ENCODE measurements around the gene GSE1. TPM values are rescaled to one million over a fixed set of nuclear protein-coding genes. Genes with fewer than 3 reads are reported as not detected.

GSE1 gene
- total and polyA plus RNA-seq, 9 of the 15 experiments (the other 6 are each of a cell fraction or from before 2014, with no cell fraction given): 12.2 to 244 (median 57.9) TPM

DNA sequence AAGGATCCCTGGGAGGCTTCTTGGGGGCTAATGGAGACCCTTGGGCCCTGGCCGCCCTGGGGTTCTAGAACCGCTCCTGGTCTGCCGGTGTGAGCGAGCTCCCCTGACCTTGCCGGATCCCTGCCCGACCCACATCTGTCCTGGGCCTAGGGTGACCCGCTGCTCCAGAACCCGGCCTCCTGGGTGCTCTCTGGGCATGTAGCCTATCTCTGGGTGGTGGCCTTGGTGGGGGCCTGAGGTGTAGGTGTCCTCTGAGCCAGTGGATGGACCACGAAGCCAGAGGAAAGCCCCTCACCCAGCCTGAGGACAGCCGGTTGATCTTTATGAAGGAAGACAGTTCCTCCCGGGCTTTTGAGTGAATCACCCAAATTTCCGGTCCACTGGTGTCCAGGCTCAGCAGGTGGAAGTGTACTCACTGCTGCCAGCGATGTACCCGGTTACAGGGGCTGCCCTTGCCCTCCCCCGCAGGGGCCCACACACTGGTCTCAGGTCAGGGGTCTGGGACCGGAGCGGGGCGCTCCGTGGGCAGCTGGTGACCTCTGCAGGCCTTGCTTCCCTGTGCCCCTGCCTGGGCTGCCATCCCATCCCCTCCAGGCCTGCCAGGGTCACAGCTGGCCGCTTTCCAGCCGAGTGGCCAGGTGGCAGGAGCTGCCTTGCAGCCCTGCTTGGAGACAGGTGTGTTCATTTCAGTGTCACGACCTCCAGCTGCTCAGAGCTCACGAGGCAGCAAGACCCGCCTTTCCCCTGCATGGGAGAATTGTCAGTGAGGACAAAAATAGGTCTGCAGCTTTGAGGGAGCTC is 10.5 kb upstream of the GSE1 start:
- FAIRE-seq (peak; percentile 77), DNase-seq (ENCODE audit: extremely low read depth in 1 of 4, low spot score in 3 of 4) (no peak), ATAC-seq (peak; percentile 1; the same call in 1 of the 3 replicates)
- ChIA-PET CTCF (ENCODE audit: low intra/inter-chr PET ratio) (no interaction called here), POLR2A (interaction anchor here (0.6 to 2.3 kb wide), 7 partner anchors 10 to 161 kb away, joined by 3 to 12 read pairs (median 3); no protein-coding TSS in a partner anchor)
- 59% methylated on average over 24 of the region's 24 CpGs for WGBS (ENCODE audit: insufficient coverage, low coverage, missing lambda C conversion rate)
- peak overlapping the region; percentile 76 for H3K27ac ChIP-seq (ENCODE audit: extremely low read depth, low read depth, low read length)
- no TSS peak for BruUV-seq (replicated peaks)
- in situ Hi-C loops (cut with MboI) (no loop called here), intact Hi-C loops (cut with micrococcal nuclease) (no loop called here)
- H2AFZ ChIP-seq (ENCODE audit: low read depth, low read length): no peak overlapping the region
- H3K4me2 ChIP-seq (ENCODE audit: insufficient read depth, low read length): no peak overlapping the region
- H3K36me3 ChIP-seq (ENCODE audit: control insufficient read depth, insufficient read depth, low read length): peaks cover 62% of the 10 kb centered on the region
- no peaks in the 10 kb centered on the region for H3K27me3 ChIP-seq (ENCODE audit: control insufficient read depth in 2 of 2, insufficient read depth in 2 of 2, low read length in 2 of 2)
- peak overlapping the region; percentile 40 to 90; a peak in 3 of 4 replicates for H3K9ac ChIP-seq (ENCODE audit: insufficient read depth in 1 of 2, low read depth in 2 of 2, low read length in 2 of 2)
- H3K4me1 ChIP-seq (replicated peaks in 1 of 2; ENCODE audit: control insufficient read depth in 2 of 2, insufficient read depth in 2 of 2, low read length in 2 of 2): peaks cover 81 to 85% of the 10 kb centered on the region in 2 experiments
- peaks cover 98% of the 10 kb centered on the region for H3K79me2 ChIP-seq (ENCODE audit: control insufficient read depth, insufficient read depth, low read length)
- H4K20me1 ChIP-seq (replicated peaks; ENCODE audit: control insufficient read depth, insufficient read depth, low read length): peaks cover 92% of the 10 kb centered on the region
- H3K4me3 ChIP-seq: no peak overlapping the region
- H3K9me3 ChIP-seq (replicated peaks; ENCODE audit: control insufficient read depth, insufficient read depth, low read depth, low read length): peaks cover 2% of the 10 kb centered on the region; the same call in 1 of the 2 replicates
- peaks cover 29% of the 10 kb centered on the region for H3K9me1 ChIP-seq (ENCODE audit: control insufficient read depth, insufficient read depth, low read length)
- TF ChIP-seq SIX5 (IDR thresholded peaks at IDR 0.05; ENCODE audit: borderline replicate concordance in 1 of 2, insufficient read depth in 1 of 2, low read depth in 1 of 2, low read length in 2 of 2) (no peak), ZNF124 (CRISPR knock-in tag; IDR thresholded peaks at IDR 0.05) (0 out of 2 replicates have a peak, but pooled peaks have one; percentile 24), PHB (CRISPR knock-in tag; IDR thresholded peaks at IDR 0.05) (0 out of 2 replicates have a peak, but pooled peaks have one; percentile 50), POLR2B (IDR thresholded peaks at IDR 0.05; ENCODE audit: low read depth, partially characterized antibody) (peak; percentile 11), CXXC5 (CRISPR knock-in tag; IDR thresholded peaks at IDR 0.05) (no peak), LCOR (CRISPR knock-in tag; IDR thresholded peaks at IDR 0.05) (0 out of 2 replicates have a peak, but pooled peaks have one; percentile 27), ZFPM2 (CRISPR knock-in tag; IDR thresholded peaks at IDR 0.05) (no peak), HOXB6 (CRISPR knock-in tag; IDR thresholded peaks at IDR 0.05; ENCODE audit: borderline replicate concordance) (no peak), POLR2G (IDR thresholded peaks at IDR 0.05; ENCODE audit: low read depth, low read length) (peak; percentile 75), FOXP1 (CRISPR knock-in tag; IDR thresholded peaks at IDR 0.05) (0 out of 2 replicates have a peak, but pooled peaks have one; percentile 3), CBFA2T3 (IDR thresholded peaks at IDR 0.05) (0 out of 2 replicates have a peak, but pooled peaks have one; percentile 14), ZFX (CRISPR knock-in tag; IDR thresholded peaks at IDR 0.05) (peak; percentile 24; the same call in 1 of the 2 replicates), RBM22 (IDR thresholded peaks at IDR 0.05; ENCODE audit: low read depth, low read length, poor library complexity, severe bottlenecking) (peak; percentile 90), BCOR (IDR thresholded peaks at IDR 0.05) (no peak), SP2 (IDR thresholded peaks at IDR 0.05; ENCODE audit: extremely low read depth, low read depth, low read length, poor library complexity, severe bottlenecking) (no peak)
- TF ChIP-seq, protein P1, sequence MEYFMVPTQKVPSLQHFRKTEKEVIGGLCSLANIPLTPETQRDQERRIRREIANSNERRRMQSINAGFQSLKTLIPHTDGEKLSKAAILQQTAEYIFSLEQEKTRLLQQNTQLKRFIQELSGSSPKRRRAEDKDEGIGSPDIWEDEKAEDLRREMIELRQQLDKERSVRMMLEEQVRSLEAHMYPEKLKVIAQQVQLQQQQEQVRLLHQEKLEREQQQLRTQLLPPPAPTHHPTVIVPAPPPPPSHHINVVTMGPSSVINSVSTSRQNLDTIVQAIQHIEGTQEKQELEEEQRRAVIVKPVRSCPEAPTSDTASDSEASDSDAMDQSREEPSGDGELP (CRISPR knock-in tag; IDR thresholded peaks at IDR 0.05; ENCODE audit: borderline replicate concordance): peak; percentile 50; the same call in 1 of the 2 replicates
- TF ChIP-seq, protein P2, sequence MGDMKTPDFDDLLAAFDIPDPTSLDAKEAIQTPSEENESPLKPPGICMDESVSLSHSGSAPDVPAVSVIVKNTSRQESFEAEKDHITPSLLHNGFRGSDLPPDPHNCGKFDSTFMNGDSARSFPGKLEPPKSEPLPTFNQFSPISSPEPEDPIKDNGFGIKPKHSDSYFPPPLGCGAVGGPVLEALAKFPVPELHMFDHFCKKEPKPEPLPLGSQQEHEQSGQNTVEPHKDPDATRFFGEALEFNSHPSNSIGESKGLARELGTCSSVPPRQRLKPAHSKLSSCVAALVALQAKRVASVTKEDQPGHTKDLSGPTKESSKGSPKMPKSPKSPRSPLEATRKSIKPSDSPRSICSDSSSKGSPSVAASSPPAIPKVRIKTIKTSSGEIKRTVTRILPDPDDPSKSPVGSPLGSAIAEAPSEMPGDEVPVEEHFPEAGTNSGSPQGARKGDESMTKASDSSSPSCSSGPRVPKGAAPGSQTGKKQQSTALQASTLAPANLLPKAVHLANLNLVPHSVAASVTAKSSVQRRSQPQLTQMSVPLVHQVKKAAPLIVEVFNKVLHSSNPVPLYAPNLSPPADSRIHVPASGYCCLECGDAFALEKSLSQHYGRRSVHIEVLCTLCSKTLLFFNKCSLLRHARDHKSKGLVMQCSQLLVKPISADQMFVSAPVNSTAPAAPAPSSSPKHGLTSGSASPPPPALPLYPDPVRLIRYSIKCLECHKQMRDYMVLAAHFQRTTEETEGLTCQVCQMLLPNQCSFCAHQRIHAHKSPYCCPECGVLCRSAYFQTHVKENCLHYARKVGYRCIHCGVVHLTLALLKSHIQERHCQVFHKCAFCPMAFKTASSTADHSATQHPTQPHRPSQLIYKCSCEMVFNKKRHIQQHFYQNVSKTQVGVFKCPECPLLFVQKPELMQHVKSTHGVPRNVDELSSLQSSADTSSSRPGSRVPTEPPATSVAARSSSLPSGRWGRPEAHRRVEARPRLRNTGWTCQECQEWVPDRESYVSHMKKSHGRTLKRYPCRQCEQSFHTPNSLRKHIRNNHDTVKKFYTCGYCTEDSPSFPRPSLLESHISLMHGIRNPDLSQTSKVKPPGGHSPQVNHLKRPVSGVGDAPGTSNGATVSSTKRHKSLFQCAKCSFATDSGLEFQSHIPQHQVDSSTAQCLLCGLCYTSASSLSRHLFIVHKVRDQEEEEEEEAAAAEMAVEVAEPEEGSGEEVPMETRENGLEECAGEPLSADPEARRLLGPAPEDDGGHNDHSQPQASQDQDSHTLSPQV (IDR thresholded peaks at IDR 0.05): peak; percentile 17; the same call in 1 of the 2 replicates
